GM12878 (cell line): ENCODE results near the gene OPN5. TPM values are rescaled to one million over a fixed set of nuclear protein-coding genes. Genes with fewer than 3 reads are reported as not detected.

Source experiments
- CBFB ChIP-seq: IDR thresholded peaks from 2 replicates; pipeline ENCODE4 v1.6.1; 2016; ENCODE audit warnings: antibody characterized with exemption, low read depth
- CREB1 ChIP-seq: IDR thresholded peaks from 2 replicates; pipeline ENCODE4 v1.6.1; 2012; ENCODE audit warnings: low read depth, mild to moderate bottlenecking, inconsistent platforms
- CTCF ChIP-seq, 3 experiments: IDR thresholded peaks in 2 of 3; conservative IDR thresholded peaks in 1 of 3; 2 replicates each; pipeline ENCODE4 v1.5.1; 2011; ENCODE audit warnings: low read depth in 3 of 3, low read length in 3 of 3, mild to moderate bottlenecking in 3 of 3, control low read depth in 2 of 3, moderate library complexity in 2 of 3, inconsistent platforms in 1 of 3, mixed read lengths in 1 of 3; ENCODE audit not compliant: control insufficient read depth in 2 of 3, insufficient read depth in 1 of 3; ENCODE audit errors: extremely low read depth in 1 of 3
- EED ChIP-seq: sonication (generic); IDR thresholded peaks from 2 replicates; pipeline ENCODE4 v1.6.1; 2016; ENCODE audit warnings: antibody characterized with exemption, low read depth
- ESRRA ChIP-seq: IDR thresholded peaks from 2 replicates; pipeline ENCODE4 v1.6.1; 2012; ENCODE audit warnings: mild to moderate bottlenecking, low read length, improper control_type of control experiment
- ETV6 ChIP-seq, 2 experiments: fragments of 450-650 bp in 1 of 2; IDR thresholded peaks in 1 of 2; conservative IDR thresholded peaks in 1 of 2; 2 replicates each; pipeline ENCODE4 v1.6.1; 2014; ENCODE audit warnings: antibody characterized with exemption in 1 of 2, borderline replicate concordance in 1 of 2, low read depth in 1 of 2, mild to moderate bottlenecking in 1 of 2, moderate library complexity in 1 of 2
- EZH2 ChIP-seq: IDR thresholded peaks from 2 replicates; pipeline ENCODE4 v1.6.1; 2012; ENCODE audit warnings: low read depth, mild to moderate bottlenecking, control low read depth, inconsistent platforms, low read length, borderline replicate concordance; ENCODE audit not compliant: control insufficient read depth
- HDGF ChIP-seq: fragments of 450-650 bp; IDR thresholded peaks from 2 replicates; pipeline ENCODE4 v1.6.1; 2016; ENCODE audit warnings: antibody characterized with exemption
- IKZF1 ChIP-seq: fragments of 450-650 bp; conservative IDR thresholded peaks from 2 replicates; pipeline ENCODE4 v1.6.1; 2017; ENCODE audit warnings: antibody characterized with exemption, mild to moderate bottlenecking
- JUND ChIP-seq: IDR thresholded peaks from 2 replicates; pipeline ENCODE4 v1.6.1; 2012; ENCODE audit warnings: low read depth, mild to moderate bottlenecking, low read length, improper control_type of control experiment, moderate library complexity
- MXI1 ChIP-seq: fragments of 150-350 bp; IDR thresholded peaks from 2 replicates; pipeline ENCODE4 v1.6.1; 2011; ENCODE audit warnings: low read depth, mild to moderate bottlenecking, inconsistent platforms, low read length, improper control_type of control experiment
- NFXL1 ChIP-seq: fragments of 450-650 bp; IDR thresholded peaks from 2 replicates; pipeline ENCODE4 v1.6.1; 2017; ENCODE audit warnings: antibody characterized with exemption, mild to moderate bottlenecking, borderline replicate concordance
- PML ChIP-seq: IDR thresholded peaks from 2 replicates; pipeline ENCODE4 v1.6.1; 2012; ENCODE audit warnings: low read length, inconsistent platforms
- POLR2AphosphoS5 ChIP-seq: IDR thresholded peaks from 2 replicates; pipeline ENCODE4 v1.6.1; 2011; ENCODE audit warnings: mild to moderate bottlenecking, low read length, inconsistent platforms
- STAT1 ChIP-seq: fragments of 450-650 bp; conservative IDR thresholded peaks from 2 replicates; pipeline ENCODE4 v1.6.1; 2014; ENCODE audit warnings: antibody characterized with exemption, mild to moderate bottlenecking
- ZNF687 ChIP-seq: fragments of 450-650 bp; IDR thresholded peaks from 2 replicates; pipeline ENCODE4 v1.6.1; 2017; ENCODE audit warnings: mild to moderate bottlenecking, moderate library complexity
- polyA plus RNA-seq, 11 experiments: library from polyadenylated mRNA; depleted of rRNA in 4 of 11; unstranded in 6 of 11; stranded (reverse) in 5 of 11; fragments of >200 nt; fragmentation: Nextera tagmentation in 4 of 11; fragmentation: Illumina TruSeq in 1 of 11; extraction: Ambion mirVana in 4 of 11; extraction: Trizol in 1 of 11; gene quantifications; 1 replicate in 1 of 11; 2 replicates in 10 of 11; pipeline versions ENCODE4 v1.2.1 to v1.2.3, GENCODE V29; 2011 to 2016; ENCODE audit warnings: inconsistent platforms in 2 of 11, missing spikeins in 2 of 11, low read depth in 1 of 11
- total RNA-seq, 4 experiments: library from RNA; depleted of rRNA in 3 of 4; stranded (reverse); fragments of >200 nt in 3 of 4; fragmentation: Illumina TruSeq in 1 of 4; extraction: Trizol in 1 of 4; gene quantifications; 2 replicates each; pipeline versions ENCODE4 v1.2.1 to v1.2.3, GENCODE V29; 2013 to 2021
- TF ChIP-seq, protein P1 (sequence below): fragments of 450-650 bp; IDR thresholded peaks from 2 replicates; pipeline ENCODE4 v1.6.1; 2017; ENCODE audit warnings: mild to moderate bottlenecking
- TF ChIP-seq, protein P2 (sequence below): fragments of 450-650 bp; formaldehyde crosslinking; IDR thresholded peaks from 2 replicates; pipeline ENCODE4 v1.4.0; 2020; ENCODE audit warnings: mild to moderate bottlenecking, moderate library complexity

Gene OPN5
- total and polyA plus RNA-seq, 10 of the 15 experiments (the other 5 are each of a cell fraction or from before 2014, with no cell fraction given): not detected

GRCh38 chr6:47741807-47742206, 40.0 kb upstream of the OPN5 start (continued):
- TF ChIP-seq ESRRA (no peak), POLR2AphosphoS5 (no peak), IKZF1 (peak; percentile 90), JUND (peak; percentile 21; the same call in 1 of the 2 replicates), CTCF (IDR thresholded peaks at IDR 0.05 in 2 of 3, conservative IDR thresholded peaks at IDR 0.05 in 1 of 3; ENCODE audit: control insufficient read depth in 2 of 3, extremely low read depth in 1 of 3, insufficient read depth in 1 of 3, low read depth in 3 of 3, low read length in 3 of 3) (no peak), CBFB (peak; percentile 22; the same call in 1 of the 2 replicates), MXI1 (no peak), EED (peak; percentile 90), CREB1 (peak; percentile 41; the same call in 1 of the 2 replicates), EZH2 (no peak), ETV6 (conservative IDR thresholded peaks at IDR 0.05 in 1 of 2, IDR thresholded peaks at IDR 0.05 in 1 of 2; ENCODE audit: borderline replicate concordance in 1 of 2, low read depth in 1 of 2) (peak in 1 of 2 experiments; percentile 42; a peak in 1 of 4 replicates), STAT1 (no peak), HDGF (no peak), NFXL1 (no peak), ZNF687 (no peak), PML (no peak)
- TF ChIP-seq, protein P1, sequence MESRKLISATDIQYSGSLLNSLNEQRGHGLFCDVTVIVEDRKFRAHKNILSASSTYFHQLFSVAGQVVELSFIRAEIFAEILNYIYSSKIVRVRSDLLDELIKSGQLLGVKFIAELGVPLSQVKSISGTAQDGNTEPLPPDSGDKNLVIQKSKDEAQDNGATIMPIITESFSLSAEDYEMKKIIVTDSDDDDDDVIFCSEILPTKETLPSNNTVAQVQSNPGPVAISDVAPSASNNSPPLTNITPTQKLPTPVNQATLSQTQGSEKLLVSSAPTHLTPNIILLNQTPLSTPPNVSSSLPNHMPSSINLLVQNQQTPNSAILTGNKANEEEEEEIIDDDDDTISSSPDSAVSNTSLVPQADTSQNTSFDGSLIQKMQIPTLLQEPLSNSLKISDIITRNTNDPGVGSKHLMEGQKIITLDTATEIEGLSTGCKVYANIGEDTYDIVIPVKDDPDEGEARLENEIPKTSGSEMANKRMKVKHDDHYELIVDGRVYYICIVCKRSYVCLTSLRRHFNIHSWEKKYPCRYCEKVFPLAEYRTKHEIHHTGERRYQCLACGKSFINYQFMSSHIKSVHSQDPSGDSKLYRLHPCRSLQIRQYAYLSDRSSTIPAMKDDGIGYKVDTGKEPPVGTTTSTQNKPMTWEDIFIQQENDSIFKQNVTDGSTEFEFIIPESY: no peak
- TF ChIP-seq, protein P2, sequence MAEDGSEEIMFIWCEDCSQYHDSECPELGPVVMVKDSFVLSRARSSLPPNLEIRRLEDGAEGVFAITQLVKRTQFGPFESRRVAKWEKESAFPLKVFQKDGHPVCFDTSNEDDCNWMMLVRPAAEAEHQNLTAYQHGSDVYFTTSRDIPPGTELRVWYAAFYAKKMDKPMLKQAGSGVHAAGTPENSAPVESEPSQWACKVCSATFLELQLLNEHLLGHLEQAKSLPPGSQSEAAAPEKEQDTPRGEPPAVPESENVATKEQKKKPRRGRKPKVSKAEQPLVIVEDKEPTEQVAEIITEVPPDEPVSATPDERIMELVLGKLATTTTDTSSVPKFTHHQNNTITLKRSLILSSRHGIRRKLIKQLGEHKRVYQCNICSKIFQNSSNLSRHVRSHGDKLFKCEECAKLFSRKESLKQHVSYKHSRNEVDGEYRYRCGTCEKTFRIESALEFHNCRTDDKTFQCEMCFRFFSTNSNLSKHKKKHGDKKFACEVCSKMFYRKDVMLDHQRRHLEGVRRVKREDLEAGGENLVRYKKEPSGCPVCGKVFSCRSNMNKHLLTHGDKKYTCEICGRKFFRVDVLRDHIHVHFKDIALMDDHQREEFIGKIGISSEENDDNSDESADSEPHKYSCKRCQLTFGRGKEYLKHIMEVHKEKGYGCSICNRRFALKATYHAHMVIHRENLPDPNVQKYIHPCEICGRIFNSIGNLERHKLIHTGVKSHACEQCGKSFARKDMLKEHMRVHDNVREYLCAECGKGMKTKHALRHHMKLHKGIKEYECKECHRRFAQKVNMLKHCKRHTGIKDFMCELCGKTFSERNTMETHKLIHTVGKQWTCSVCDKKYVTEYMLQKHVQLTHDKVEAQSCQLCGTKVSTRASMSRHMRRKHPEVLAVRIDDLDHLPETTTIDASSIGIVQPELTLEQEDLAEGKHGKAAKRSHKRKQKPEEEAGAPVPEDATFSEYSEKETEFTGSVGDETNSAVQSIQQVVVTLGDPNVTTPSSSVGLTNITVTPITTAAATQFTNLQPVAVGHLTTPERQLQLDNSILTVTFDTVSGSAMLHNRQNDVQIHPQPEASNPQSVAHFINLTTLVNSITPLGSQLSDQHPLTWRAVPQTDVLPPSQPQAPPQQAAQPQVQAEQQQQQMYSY (CRISPR knock-in tag): no peak
